Measurements from ENCODE around the gene GP1BB. TPM values are rescaled to one million over a fixed set of nuclear protein-coding genes. Genes with fewer than 3 reads are reported as not detected.

GP1BB gene
- total and polyA plus RNA-seq, 8 donors, result 2.4 to 27.8 (median 8.7) TPM; not detected in 2

DNA sequence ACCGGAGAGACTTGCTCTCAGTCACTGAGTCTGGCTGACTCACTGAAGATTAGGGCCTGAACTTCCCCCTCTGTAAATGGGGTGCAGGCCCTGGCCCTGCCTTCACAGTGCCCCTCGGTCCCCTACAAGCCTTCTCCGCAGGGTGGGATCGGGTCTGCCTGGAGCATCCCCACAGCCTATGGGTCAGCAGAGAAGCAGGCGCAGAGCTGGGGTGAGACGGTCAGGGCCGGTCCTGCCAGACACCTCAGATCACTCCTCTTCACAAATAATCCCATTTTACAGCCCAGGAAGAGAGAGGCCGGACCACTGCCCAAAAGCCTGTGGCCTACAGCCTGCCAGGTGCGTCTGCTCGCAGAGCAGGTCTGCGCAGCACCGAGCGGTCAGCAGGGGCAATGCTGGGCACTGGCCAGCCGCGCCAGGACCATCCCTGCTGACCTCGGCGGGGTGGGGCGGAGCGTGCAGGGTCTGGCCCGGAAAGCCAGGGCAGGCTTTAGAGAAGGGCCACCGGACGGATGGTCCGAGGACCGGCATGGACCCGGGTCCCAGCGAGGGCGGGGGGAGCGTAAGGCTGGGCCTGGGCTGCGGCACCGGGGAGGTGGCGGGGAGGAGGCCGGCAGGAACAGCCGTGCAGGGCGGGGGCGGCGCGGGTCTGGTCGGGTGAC lies 9.6 kb upstream of the GP1BB start:
- Histone ChIP-seq H3K4me3 (peak overlapping the region; percentile 62 to 82 (median 72)), H3K4me1 (peaks cover 12 to 44% (median 37%) of the 10 kb centered on the region in 4 donors), H3K27me3 (peaks cover 0 to 64% (median 21%) of the 10 kb centered on the region in 3 donors), H3K9me3 (no peaks in the 10 kb centered on the region), H3K36me3 (no peaks in the 10 kb centered on the region), H3K27ac (peak overlapping the region in 1 of 5 donors; percentile 42)
- no peak for TF ChIP-seq POLR2A (IDR thresholded peaks at IDR 0.05)
- TF ChIP-seq, protein P1, sequence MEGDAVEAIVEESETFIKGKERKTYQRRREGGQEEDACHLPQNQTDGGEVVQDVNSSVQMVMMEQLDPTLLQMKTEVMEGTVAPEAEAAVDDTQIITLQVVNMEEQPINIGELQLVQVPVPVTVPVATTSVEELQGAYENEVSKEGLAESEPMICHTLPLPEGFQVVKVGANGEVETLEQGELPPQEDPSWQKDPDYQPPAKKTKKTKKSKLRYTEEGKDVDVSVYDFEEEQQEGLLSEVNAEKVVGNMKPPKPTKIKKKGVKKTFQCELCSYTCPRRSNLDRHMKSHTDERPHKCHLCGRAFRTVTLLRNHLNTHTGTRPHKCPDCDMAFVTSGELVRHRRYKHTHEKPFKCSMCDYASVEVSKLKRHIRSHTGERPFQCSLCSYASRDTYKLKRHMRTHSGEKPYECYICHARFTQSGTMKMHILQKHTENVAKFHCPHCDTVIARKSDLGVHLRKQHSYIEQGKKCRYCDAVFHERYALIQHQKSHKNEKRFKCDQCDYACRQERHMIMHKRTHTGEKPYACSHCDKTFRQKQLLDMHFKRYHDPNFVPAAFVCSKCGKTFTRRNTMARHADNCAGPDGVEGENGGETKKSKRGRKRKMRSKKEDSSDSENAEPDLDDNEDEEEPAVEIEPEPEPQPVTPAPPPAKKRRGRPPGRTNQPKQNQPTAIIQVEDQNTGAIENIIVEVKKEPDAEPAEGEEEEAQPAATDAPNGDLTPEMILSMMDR (IDR thresholded peaks at IDR 0.05), result no peak
- TF ChIP-seq POLR2AphosphoS5 (IDR thresholded peaks at IDR 0.05), result no peak
- TF ChIP-seq EP300 (IDR thresholded peaks at IDR 0.05), result no peak
- intact Hi-C loops (cut with DNase I; ENCODE audit: low total_unique reads), result no loop called here
- peak in 1 of 2 donors; percentile 62 for DNase-seq
- WGBS, 5 donors, result 0 to 59% (median 26%) methylated on average over 2 to 38 of the region's 38 CpGs

DNA sequence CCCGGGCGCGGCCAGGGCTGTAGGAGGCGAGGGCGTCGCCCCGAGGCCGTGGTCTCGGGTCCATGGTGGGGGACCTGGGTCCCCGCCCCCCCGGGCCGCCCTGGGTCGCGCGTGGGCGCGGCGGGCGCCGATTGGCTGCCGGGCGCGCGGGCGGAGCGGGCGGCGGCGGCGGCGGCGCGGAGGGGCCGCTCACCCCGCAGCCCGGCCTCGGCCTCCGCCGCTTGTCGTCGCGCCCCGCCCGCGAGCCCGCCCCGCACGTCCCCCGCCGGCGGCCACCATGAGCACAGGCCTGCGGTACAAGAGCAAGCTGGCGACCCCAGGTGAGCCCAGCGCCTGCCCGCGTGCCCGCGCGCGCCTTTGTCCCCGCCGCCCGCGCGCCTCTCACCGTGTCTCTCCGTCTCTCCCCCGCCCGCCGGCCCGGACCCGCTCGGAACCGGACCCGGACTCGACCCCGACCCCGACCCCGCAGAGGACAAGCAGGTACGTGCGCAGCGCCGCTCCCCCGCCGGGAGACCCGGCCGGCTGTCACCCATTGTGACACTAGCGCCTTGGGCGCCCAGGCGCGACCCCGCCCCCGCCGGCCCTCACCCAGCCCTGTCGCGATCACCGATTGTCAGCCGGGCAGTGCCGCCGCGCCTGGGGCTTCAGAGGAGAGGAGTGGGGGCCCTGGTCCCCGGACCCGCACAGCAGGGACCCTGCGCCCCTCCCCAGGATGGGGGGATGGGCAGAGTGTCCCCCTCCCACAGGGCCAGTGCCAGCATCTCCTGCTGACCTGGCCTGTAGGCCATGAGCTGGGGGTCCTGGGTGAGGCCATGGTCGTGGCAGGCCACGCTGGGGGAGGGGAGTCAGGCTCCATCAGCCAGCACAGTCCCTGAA lies 8.8 kb upstream of the GP1BB start, which contains the start of gene SEPTIN5:
SEPTIN5 (plus strand) TSS at position 192 of the 876 bp plus-strand sequence; CDS start at position 278, 86 bp downstream.
- H3K27me3 ChIP-seq, result peaks cover 0 to 64% (median 25%) of the 10 kb centered on the region in 3 donors
- H3K27ac ChIP-seq, result peak within 1 kb of the TSS in 4 of 5 donors; percentile 5 to 71 (median 24)
- no peak for TF ChIP-seq EP300 (IDR thresholded peaks at IDR 0.05)
- TF ChIP-seq POLR2AphosphoS5 (IDR thresholded peaks at IDR 0.05), result no peak
- TF ChIP-seq, protein P1 (IDR thresholded peaks at IDR 0.05), result no peak
- no peak for TF ChIP-seq POLR2A (IDR thresholded peaks at IDR 0.05)

DNA sequence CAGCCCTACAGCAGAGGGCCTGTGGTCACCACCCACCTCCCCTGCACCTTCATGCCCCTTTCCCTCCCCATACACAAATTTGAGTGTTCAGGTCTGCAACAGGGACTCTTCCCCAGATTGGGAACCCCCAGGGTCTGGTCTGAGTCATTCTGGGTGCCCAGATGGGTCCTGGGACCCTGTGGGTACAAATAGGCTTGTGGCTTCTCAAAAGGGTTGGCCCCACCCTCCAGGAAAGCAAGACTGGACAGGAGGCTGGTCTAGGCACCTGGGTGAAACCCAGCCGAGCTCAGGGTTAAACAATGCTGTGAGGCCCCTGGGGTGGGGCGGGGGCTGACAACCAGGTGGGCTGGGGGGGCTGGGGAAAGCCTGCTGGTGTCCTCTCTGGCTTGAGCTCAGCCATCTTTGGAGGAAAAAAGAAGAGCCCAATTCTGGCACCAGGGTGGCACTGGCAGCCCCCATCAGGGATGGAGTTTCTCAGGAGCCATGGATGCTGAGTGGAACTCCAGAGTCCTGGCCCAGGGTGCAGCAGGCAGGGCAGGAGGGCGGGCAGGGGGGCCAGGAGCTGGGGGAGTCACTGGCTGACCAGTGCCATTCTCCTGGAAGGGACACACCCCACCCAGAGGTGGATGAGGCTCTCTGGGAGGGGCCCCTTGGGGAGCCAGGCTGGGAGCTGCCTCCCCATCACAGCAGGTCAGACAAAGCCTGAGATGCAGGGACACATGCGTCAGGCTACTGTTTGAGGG lies 8.0 kb upstream of the GP1BB start:
- Histone ChIP-seq H3K27me3 (peaks cover 0 to 66% (median 33%) of the 10 kb centered on the region in 3 donors), H3K36me3 (peaks cover 0 to 4% (median 2%) of the 10 kb centered on the region in 4 donors), H3K4me3 (peak overlapping the region; percentile 62 to 82 (median 72)), H3K27ac (peak overlapping the region in 1 of 5 donors; percentile 71), H3K4me1 (peaks cover 15 to 53% (median 43%) of the 10 kb centered on the region in 4 donors), H3K9me3 (no peaks in the 10 kb centered on the region)
- intact Hi-C loops (cut with DNase I; ENCODE audit: low total_unique reads), result no loop called here
- WGBS, 5 donors, result 75 to 83% (median 80%) methylated on average over 4 of the region's 4 CpGs
- DNase-seq, result peak in 1 of 2 donors; percentile 7
- TF ChIP-seq, protein P1 (IDR thresholded peaks at IDR 0.05), result no peak
- TF ChIP-seq EP300 (IDR thresholded peaks at IDR 0.05), result no peak
- no peak for TF ChIP-seq POLR2AphosphoS5 (IDR thresholded peaks at IDR 0.05)
- no peak for TF ChIP-seq POLR2A (IDR thresholded peaks at IDR 0.05)

More for the DNA sequence above, 8.8 kb upstream of the GP1BB start, which contains the start of gene SEPTIN5:
- Histone ChIP-seq H3K9me3 (no peaks in the 10 kb centered on the region), H3K4me3 (peak within 1 kb of the TSS; percentile 62 to 82 (median 72)), H3K36me3 (no peaks in the 10 kb centered on the region), H3K4me1 (peaks cover 15 to 52% (median 43%) of the 10 kb centered on the region in 4 donors)
- peak in 1 of 2 donors; percentile 60 for DNase-seq
- intact Hi-C loops (cut with DNase I; ENCODE audit: low total_unique reads), result no loop called here
- 1 to 5% (median 1%) methylated on average over 22 to 104 of the region's 106 CpGs for WGBS, 5 donors
